Left ventricle myocardium inferior (tissue), 1 donor: Measurements from ENCODE around the gene BMP3. TPM values are rescaled to one million over a fixed set of nuclear protein-coding genes. Genes with fewer than 3 reads are reported as not detected.

Experiments used
- DNase-seq: peaks from one replicate; pipeline ENCODE4 v3.0.0-alpha.2; 2020
- H3K27ac ChIP-seq: fragments of 200-600 bp; replicated peaks from 2 replicates; pipeline ENCODE4 v1.8.0; 2021
- H3K27me3 ChIP-seq: fragments of 200-600 bp; 2 replicates; pipeline ENCODE4 v1.8.0; 2021; ENCODE audit warnings: low read depth
- H3K36me3 ChIP-seq: fragments of 200-600 bp; 2 replicates; pipeline ENCODE4 v1.8.0; 2021
- H3K4me1 ChIP-seq: fragments of 200-600 bp; 2 replicates; pipeline ENCODE4 v1.8.0; 2021
- H3K4me3 ChIP-seq: fragments of 200-600 bp; 2 replicates; pipeline ENCODE4 v1.8.0; 2021; ENCODE audit warnings: mild to moderate bottlenecking, moderate library complexity
- H3K9me3 ChIP-seq: fragments of 200-600 bp; replicated peaks from 2 replicates; pipeline ENCODE4 v1.8.0; 2021
- CTCF ChIP-seq: fragments of 200-600 bp; IDR thresholded peaks from 2 replicates; pipeline ENCODE4 v1.8.0; 2021; ENCODE audit warnings: antibody characterized with exemption, mild to moderate bottlenecking, borderline replicate concordance
- intact Hi-C: fragments of 100-400 bp; cut with micrococcal nuclease; formaldehyde crosslinking; loops from one replicate; pipeline ENCODE4 v1.11.0; 2022
- long read RNA-seq: library from polyadenylated mRNA; unstranded; transcript quantifications from one replicate; pipeline ENCODE4 v2.0.0, GENCODE V29; 2021
- total RNA-seq: library from RNA; stranded (reverse); fragmentation: NEBNext Ultra II Directional; extraction: Animal tissue kit (Norgen Biotek cat#: 25700); gene quantifications from one replicate; pipeline ENCODE4 v1.2.1, GENCODE V29; 2021
- donor health status: DM: no; HTN: yes; CAD: no; lungs with severe emphysema.

Gene BMP3, protein sequence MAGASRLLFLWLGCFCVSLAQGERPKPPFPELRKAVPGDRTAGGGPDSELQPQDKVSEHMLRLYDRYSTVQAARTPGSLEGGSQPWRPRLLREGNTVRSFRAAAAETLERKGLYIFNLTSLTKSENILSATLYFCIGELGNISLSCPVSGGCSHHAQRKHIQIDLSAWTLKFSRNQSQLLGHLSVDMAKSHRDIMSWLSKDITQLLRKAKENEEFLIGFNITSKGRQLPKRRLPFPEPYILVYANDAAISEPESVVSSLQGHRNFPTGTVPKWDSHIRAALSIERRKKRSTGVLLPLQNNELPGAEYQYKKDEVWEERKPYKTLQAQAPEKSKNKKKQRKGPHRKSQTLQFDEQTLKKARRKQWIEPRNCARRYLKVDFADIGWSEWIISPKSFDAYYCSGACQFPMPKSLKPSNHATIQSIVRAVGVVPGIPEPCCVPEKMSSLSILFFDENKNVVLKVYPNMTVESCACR
- not detected for total RNA-seq
- long read RNA-seq, result 0 reads

DNA sequence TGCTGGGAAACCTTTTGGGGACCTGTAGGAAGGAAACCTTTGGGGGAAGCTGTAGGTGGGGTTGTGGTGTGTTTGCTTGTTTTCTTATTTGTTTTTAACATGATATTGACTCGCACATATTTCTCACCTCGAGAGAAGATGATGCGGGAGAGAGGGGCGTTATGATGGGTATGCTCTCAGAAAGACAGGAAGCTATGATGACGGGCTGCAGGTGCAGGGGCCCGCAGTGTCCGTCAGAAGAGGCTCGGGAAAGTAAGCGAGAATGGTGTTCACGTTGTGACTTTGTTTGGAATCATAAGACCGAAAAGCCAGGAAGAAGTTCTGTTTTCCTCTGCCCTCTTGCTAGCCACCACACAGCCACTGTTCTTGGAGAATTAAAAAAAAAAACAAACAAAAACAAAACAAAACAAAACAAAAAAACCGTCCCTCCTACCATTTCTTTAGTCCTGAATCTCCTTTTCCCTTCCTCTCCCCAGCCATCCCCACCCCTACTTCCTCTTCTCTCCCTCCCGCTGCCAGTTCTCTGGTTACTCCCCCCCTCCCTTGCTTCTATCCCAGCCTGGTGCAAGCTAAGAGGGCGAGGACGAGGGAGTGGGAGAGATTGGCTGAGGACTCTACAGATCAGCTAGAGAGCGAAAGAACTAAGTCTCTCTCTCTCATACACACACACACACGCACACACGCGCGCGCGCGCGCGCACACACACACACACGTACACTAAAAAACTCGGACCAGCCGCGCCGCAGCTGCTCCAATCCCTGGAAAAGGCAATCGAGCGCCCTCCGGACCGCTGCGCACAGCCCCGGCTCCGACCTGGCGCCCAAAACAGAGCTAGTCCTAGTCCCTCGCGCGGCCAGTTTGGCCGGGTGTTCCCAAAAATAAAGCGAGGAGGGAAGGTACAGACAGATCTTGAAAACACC, at the start of gene BMP3:
BMP3 (plus strand) TSS at position 648 of the 920 bp plus-strand sequence. CDS start 577 bp downstream, outside the sequence.
- no peaks in the 10 kb centered on the region for H3K9me3 ChIP-seq
- peak within 1 kb of the TSS; percentile 58 for H3K4me3 ChIP-seq
- intact Hi-C loops, result no loop called here
- H3K36me3 ChIP-seq, result no peaks in the 10 kb centered on the region
- no peak within 1 kb of the TSS for H3K27ac ChIP-seq
- peaks cover 100% of the 10 kb centered on the region for H3K27me3 ChIP-seq
- no peak for TF ChIP-seq CTCF
- peaks cover 18% of the 10 kb centered on the region for H3K4me1 ChIP-seq
- no peak for DNase-seq

DNA sequence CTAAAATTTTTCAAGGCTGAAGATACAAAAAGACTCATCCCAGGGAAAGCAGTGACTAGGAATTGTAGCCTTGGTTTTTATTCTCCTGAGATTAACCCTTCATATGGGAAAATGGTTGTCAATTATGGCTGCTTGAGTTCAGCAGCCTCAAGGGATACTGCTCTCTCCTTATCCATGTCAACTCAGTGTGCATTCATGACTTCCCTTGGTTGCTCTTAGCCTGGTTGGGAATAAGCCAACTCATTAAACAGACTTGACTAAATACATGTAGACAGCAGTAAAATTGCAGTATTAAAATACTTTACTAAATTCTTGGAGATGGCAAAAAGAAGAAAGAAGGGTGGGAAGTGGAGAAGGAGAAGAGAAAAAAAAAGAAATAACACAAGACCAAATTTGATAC, 44.5 kb upstream of the BMP3 start:
- no peaks in the 10 kb centered on the region for H3K9me3 ChIP-seq
- H3K36me3 ChIP-seq, result no peaks in the 10 kb centered on the region
- peaks cover 3% of the 10 kb centered on the region for H3K27me3 ChIP-seq
- TF ChIP-seq CTCF, result no peak
- no peak overlapping the region for H3K4me3 ChIP-seq
- DNase-seq, result no peak
- H3K27ac ChIP-seq, result no peak overlapping the region
- intact Hi-C loops, result loop anchor here (5.0 kb wide), 1 partner anchor 619 kb away; no protein-coding TSS in a partner anchor
- no peaks in the 10 kb centered on the region for H3K4me1 ChIP-seq

DNA sequence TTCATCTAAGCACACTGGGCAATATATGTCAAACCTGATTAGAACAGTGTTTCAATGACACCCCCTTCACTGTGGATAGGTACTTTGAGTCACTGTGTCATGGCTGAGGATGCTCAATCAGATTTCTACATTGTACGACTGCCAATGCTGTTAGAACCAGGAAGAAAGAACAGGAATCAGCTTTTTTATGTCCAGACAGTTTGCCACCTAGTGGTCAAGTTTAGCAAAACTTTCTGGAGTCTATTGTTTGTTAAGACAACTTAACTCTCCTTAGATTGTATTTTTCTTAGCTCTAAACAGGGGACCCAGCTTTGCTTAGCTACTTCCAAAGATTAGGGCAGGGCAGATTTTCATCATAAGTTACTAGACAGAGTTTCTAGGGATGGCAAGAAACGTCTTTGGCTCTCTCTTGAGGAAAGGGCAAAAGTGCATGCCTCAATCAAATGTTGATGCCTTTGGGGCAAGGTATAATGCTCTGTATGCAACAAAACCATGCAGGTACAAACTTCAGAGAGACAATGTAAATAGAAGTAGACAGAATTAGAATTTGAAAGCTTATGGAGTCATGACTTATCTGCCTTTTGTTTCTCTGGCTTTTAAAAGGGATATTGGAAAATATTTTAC, 40.5 kb upstream of the BMP3 start:
- peaks cover 7% of the 10 kb centered on the region for H3K27me3 ChIP-seq
- peak; percentile 70 for TF ChIP-seq CTCF
- H3K4me1 ChIP-seq, result no peaks in the 10 kb centered on the region
- H3K9me3 ChIP-seq, result no peaks in the 10 kb centered on the region
- intact Hi-C loops, result loop anchor here (5.0 kb wide), 1 partner anchor 623 kb away; no protein-coding TSS in a partner anchor
- DNase-seq, result no peak
- no peak overlapping the region for H3K27ac ChIP-seq
- no peak overlapping the region for H3K4me3 ChIP-seq
- no peaks in the 10 kb centered on the region for H3K36me3 ChIP-seq

- no peak for TF ChIP-seq CTCF
- no peak overlapping the region for H3K4me3 ChIP-seq
These were observed 39.7 kb upstream of the BMP3 start for GRCh38 chr4:80990851-80991250.

DNA sequence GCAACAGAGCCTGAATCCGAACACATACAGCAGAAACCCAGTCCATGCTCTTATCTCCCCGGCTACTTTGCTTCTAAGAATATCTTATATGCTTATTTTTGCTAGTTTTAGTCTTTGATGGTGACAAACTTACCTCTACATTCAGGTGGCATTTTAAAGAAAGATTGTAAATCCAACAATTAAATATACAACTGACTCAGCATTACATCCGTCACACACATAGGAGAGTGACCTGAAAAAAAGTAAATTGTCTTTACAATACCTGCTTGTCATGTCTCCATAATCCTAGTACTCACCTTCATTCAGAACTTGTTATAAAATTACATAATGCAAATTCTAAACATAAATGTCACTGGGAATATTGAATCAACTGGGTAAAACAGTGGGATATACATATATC, 30.6 kb upstream of the BMP3 start:
- Histone ChIP-seq H3K27ac (no peak overlapping the region), H3K9me3 (peaks cover 7% of the 10 kb centered on the region), H3K4me1 (no peaks in the 10 kb centered on the region), H3K4me3 (no peak overlapping the region), H3K27me3 (no peaks in the 10 kb centered on the region), H3K36me3 (no peaks in the 10 kb centered on the region)
- no peak for DNase-seq
- intact Hi-C loops, result no loop called here
- no peak for TF ChIP-seq CTCF

More at GRCh38 chr4:80990851-80991250, 39.7 kb upstream of the BMP3 start:
- peaks cover 3% of the 10 kb centered on the region for H3K9me3 ChIP-seq
- DNase-seq, result no peak
- no peaks in the 10 kb centered on the region for H3K4me1 ChIP-seq
- no peaks in the 10 kb centered on the region for H3K36me3 ChIP-seq
- intact Hi-C loops, result no loop called here
- peaks cover 7% of the 10 kb centered on the region for H3K27me3 ChIP-seq
- H3K27ac ChIP-seq, result no peak overlapping the region
